ENCODE results near the gene NLRP7. TPM values are rescaled to one million over a fixed set of nuclear protein-coding genes. Genes with fewer than 3 reads are reported as not detected.

Gene NLRP7
- total RNA-seq, 1 donor from 2014 or later, result not detected

DNA sequence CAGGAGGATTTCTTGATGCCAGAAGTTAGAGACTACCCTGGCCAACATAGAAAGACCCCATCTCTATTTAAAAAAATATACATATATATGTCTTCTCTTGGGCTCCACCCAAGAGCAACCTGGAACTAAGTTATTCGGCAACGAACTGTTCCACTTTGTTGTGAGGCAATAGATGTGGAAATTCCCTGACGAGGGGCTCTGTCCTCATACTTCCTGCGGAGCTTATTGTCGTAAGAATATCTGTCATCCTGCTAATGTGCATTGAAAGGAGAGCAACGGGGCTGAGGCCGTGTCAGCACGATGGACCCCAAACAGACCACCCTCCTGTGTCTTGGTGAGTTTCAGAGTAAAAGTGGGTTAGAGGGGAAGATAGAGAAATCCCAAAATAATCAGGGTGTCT is 73.3 kb downstream of the NLRP7 start, which contains the start of gene FCAR:
FCAR (plus strand) TSS at position 246 of the 400 bp plus-strand sequence; CDS start at position 301, 55 bp downstream.
- DNase-seq (ENCODE audit: low read depth), result no peak

Other genes starting within 250 kb of the NLRP7 start
- not detected in 2 replicates for gene KIR3DL3, start 223.1 kb downstream of the NLRP7 start, total RNA-seq
- gene KIR2DL3, start 209.0 kb downstream of the NLRP7 start, total RNA-seq, result not detected in 2 replicates
- not detected in 2 replicates for gene KIR2DL1, start 177.7 kb downstream of the NLRP7 start, total RNA-seq
- not detected in 2 replicates for gene KIR2DL4, start 143.9 kb downstream of the NLRP7 start, total RNA-seq
- not detected in 2 replicates for gene KIR3DL1, start 131.1 kb downstream of the NLRP7 start, total RNA-seq
- gene KIR2DS4, start 114.9 kb downstream of the NLRP7 start, total RNA-seq, result not detected in 2 replicates
- gene KIR3DL2, start 97.1 kb downstream of the NLRP7 start, total RNA-seq, result not detected in 2 replicates
- not detected in 2 replicates for gene FCAR, start 73.3 kb downstream of the NLRP7 start, total RNA-seq
- not detected in 2 replicates for gene NCR1, start 41.4 kb downstream of the NLRP7 start, total RNA-seq
- gene NLRP2, start 18.8 kb upstream of the NLRP7 start, total RNA-seq, result 6.3 and 15.3 TPM in 2 replicates
- 0.10 TPM in 1 of 2 replicates, not detected in the other for gene GP6, start 90.7 kb upstream of the NLRP7 start, total RNA-seq
- gene RDH13, start 115.6 kb upstream of the NLRP7 start, total RNA-seq, result 19.9 and 22.2 TPM in 2 replicates
- gene EPS8L1, start 128.3 kb upstream of the NLRP7 start, total RNA-seq, result 7.0 and 40.5 TPM in 2 replicates
- gene PPP1R12C, start 170.1 kb upstream of the NLRP7 start, total RNA-seq, result 17.5 and 32.4 TPM in 2 replicates
- gene TNNT1, start 201.7 kb upstream of the NLRP7 start, total RNA-seq, result 1.9 and 5.9 TPM in 2 replicates
- gene TNNI3, start 210.2 kb upstream of the NLRP7 start, total RNA-seq, result 0.15 TPM in 1 of 2 replicates, not detected in the other
- gene DNAAF3, start 219.1 kb upstream of the NLRP7 start, total RNA-seq, result 2.8 and 2.9 TPM in 2 replicates
- 1.0 TPM in 1 of 2 replicates, not detected in the other for gene SYT5, start 232.8 kb upstream of the NLRP7 start, total RNA-seq

Measured in renal cortical epithelial cell (primary cell).